HG03342 (cell line): Measurements from ENCODE around the gene CSF3R.

Experiments used
- ATAC-seq: cut with Tn5 transposase; IDR thresholded peaks from one replicate; pipeline ENCODE4 v1.9.1; 2021; ENCODE audit warnings: mild to moderate bottlenecking, moderate library complexity; ENCODE audit not compliant: unreplicated experiment

CSF3R gene

GRCh38 chr1:36463463-36463802 lies 19.3 kb downstream of the CSF3R start:
- ATAC-seq = no peak

- no peak for ATAC-seq
These were observed 23.8 kb downstream of the CSF3R start for GRCh38 chr1:36458910-36459309.

- ATAC-seq = no peak
These were observed 25.0 kb downstream of the CSF3R start for GRCh38 chr1:36457691-36458090.

GRCh38 chr1:36456391-36456928 lies 26.3 kb downstream of the CSF3R start:
- ATAC-seq = no peak

- no peak for ATAC-seq
These were observed 27.3 kb downstream of the CSF3R start for GRCh38 chr1:36455386-36455785.

GRCh38 chr1:36453600-36454388 lies 28.9 kb downstream of the CSF3R start:
- no peak for ATAC-seq

- ATAC-seq = no peak
These were observed 29.7 kb downstream of the CSF3R start for GRCh38 chr1:36453051-36453450.

- no peak for ATAC-seq
These were observed 31.8 kb downstream of the CSF3R start for GRCh38 chr1:36450919-36451305.

- peak; percentile 95 for ATAC-seq
These were observed 32.3 kb downstream of the CSF3R start, which contains the start of gene OSCP1 for GRCh38 chr1:36450270-36450918. TSS of gene OSCP1 (minus strand) at chr1:36450451. CDS start at chr1:36450369, 82 bp downstream.

- no peak for ATAC-seq
These were observed 34.1 kb downstream of the CSF3R start for GRCh38 chr1:36448530-36449056.

GRCh38 chr1:36447450-36447849 lies 35.3 kb downstream of the CSF3R start:
- no peak for ATAC-seq

- no peak for ATAC-seq
These were observed 36.0 kb downstream of the CSF3R start for GRCh38 chr1:36446746-36447145.

- ATAC-seq = no peak
These were observed 36.4 kb downstream of the CSF3R start for GRCh38 chr1:36446271-36446670.

GRCh38 chr1:36443297-36443696 lies 39.4 kb downstream of the CSF3R start:
- no peak for ATAC-seq

GRCh38 chr1:36442337-36442736 lies 40.4 kb downstream of the CSF3R start:
- ATAC-seq = no peak

GRCh38 chr1:36440646-36441045 lies 42.1 kb downstream of the CSF3R start:
- ATAC-seq = no peak

GRCh38 chr1:36440044-36440443 lies 42.7 kb downstream of the CSF3R start:
- ATAC-seq = no peak

GRCh38 chr1:36438715-36439114 lies 44.0 kb downstream of the CSF3R start:
- no peak for ATAC-seq

- ATAC-seq = no peak
These were observed 45.9 kb downstream of the CSF3R start for GRCh38 chr1:36436821-36437220.

- ATAC-seq = no peak
These were observed 49.6 kb downstream of the CSF3R start for GRCh38 chr1:36433102-36433501.

GRCh38 chr1:36432616-36433015 lies 50.1 kb downstream of the CSF3R start:
- no peak for ATAC-seq

GRCh38 chr1:36425791-36426190 lies 56.9 kb downstream of the CSF3R start:
- ATAC-seq = no peak
